Parathyroid adenoma (tissue), 2 donors: ENCODE results near the gene TUT7.
"Not testable (repeated sequence)": the region's sequence is repeated elsewhere in the genome, so short reads cannot be mapped to it uniquely, and the experiment has no call there.

ENCODE experiments used
- H2AFZ ChIP-seq: fragments of 300-600 bp; sonication (generic); one replicate; pipeline ENCODE4 v1.7.0; 2017; ENCODE audit warnings: antibody characterized with exemption, mild to moderate bottlenecking
- H3K27ac ChIP-seq: fragments of 300-600 bp; sonication (generic); one replicate; pipeline ENCODE4 v1.7.0; 2017
- H3K27me3 ChIP-seq: fragments of 300-600 bp; sonication (generic); one replicate; pipeline ENCODE4 v1.7.0; 2017; ENCODE audit warnings: low read length; ENCODE audit not compliant: control insufficient read depth, insufficient read depth
- H3K36me3 ChIP-seq: fragments of 300-600 bp; sonication (generic); one replicate; pipeline ENCODE4 v1.7.0; 2017; ENCODE audit warnings: low read length; ENCODE audit not compliant: control insufficient read depth, insufficient read depth
- H3K4me1 ChIP-seq: fragments of 300-600 bp; sonication (generic); one replicate; pipeline ENCODE4 v1.7.0; 2017; ENCODE audit warnings: control low read depth
- H3K4me2 ChIP-seq: fragments of 300-600 bp; sonication (generic); one replicate; pipeline ENCODE4 v1.7.0; 2017; ENCODE audit warnings: low read length
- H3K4me3 ChIP-seq: fragments of 300-600 bp; sonication (generic); one replicate; pipeline ENCODE4 v1.7.0; 2017; ENCODE audit warnings: low read depth, low read length
- H3K79me2 ChIP-seq: fragments of 300-600 bp; sonication (generic); one replicate; pipeline ENCODE4 v1.7.0; 2017; ENCODE audit warnings: control low read depth
- H3K9ac ChIP-seq: fragments of 300-600 bp; sonication (generic); one replicate; pipeline ENCODE4 v1.7.0; 2017; ENCODE audit warnings: mild to moderate bottlenecking
- H3K9me3 ChIP-seq: fragments of 300-600 bp; sonication (generic); one replicate; pipeline ENCODE4 v1.7.0; 2017; ENCODE audit warnings: low read length; ENCODE audit not compliant: control insufficient read depth
- CTCF ChIP-seq: fragments of 300-600 bp; sonication (generic); IDR thresholded peaks from one replicate; pipeline ENCODE4 v1.7.0; 2017; ENCODE audit warnings: antibody characterized with exemption, mild to moderate bottlenecking
- donor health status: primary hyperparathyroidism.

Gene TUT7

GRCh38 chr9:86298873-86299272 lies 55.3 kb downstream of the TUT7 start:
- H3K4me2 ChIP-seq, result peak overlapping the region; percentile 37
- H3K9me3 ChIP-seq, result no peaks in the 10 kb centered on the region
- no peak overlapping the region for H3K9ac ChIP-seq
- H2AFZ ChIP-seq, result peak overlapping the region; percentile 48
- no peaks in the 10 kb centered on the region for H3K79me2 ChIP-seq
- H3K4me1 ChIP-seq, result peaks cover 13% of the 10 kb centered on the region
- no peaks in the 10 kb centered on the region for H3K27me3 ChIP-seq
- no peak for TF ChIP-seq CTCF
- no peaks in the 10 kb centered on the region for H3K36me3 ChIP-seq
- peak overlapping the region; percentile 33 for H3K4me3 ChIP-seq
- H3K27ac ChIP-seq, result peak overlapping the region; percentile 58

GRCh38 chr9:86290341-86290740 lies 63.9 kb downstream of the TUT7 start:
- H3K27me3 ChIP-seq, H3K4me2 ChIP-seq: not testable (repeated sequence)

GRCh38 chr9:86288499-86289198 lies 65.6 kb downstream of the TUT7 start:
- H3K36me3 ChIP-seq, result no peaks in the 10 kb centered on the region
- H3K9ac ChIP-seq, result no peak overlapping the region
- H3K79me2 ChIP-seq, result no peaks in the 10 kb centered on the region
- no peak overlapping the region for H3K27ac ChIP-seq
- H2AFZ ChIP-seq, result no peak overlapping the region
- H3K4me1 ChIP-seq, result no peaks in the 10 kb centered on the region
- no peak overlapping the region for H3K4me3 ChIP-seq
- no peaks in the 10 kb centered on the region for H3K9me3 ChIP-seq
- H3K27me3 ChIP-seq, result no peaks in the 10 kb centered on the region
- TF ChIP-seq CTCF, result no peak
- no peak overlapping the region for H3K4me2 ChIP-seq

More at GRCh38 chr9:86290341-86290740, 63.9 kb downstream of the TUT7 start:
- H2AFZ ChIP-seq, H3K9me3 ChIP-seq, H3K9ac ChIP-seq, H3K79me2 ChIP-seq, H3K4me1 ChIP-seq, H3K27ac ChIP-seq, H3K36me3 ChIP-seq, H3K4me3 ChIP-seq: not testable (repeated sequence)

GRCh38 chr9:86287013-86287412 lies 67.2 kb downstream of the TUT7 start:
- H2AFZ ChIP-seq, result no peak overlapping the region
- no peak overlapping the region for H3K4me3 ChIP-seq
- H3K4me2 ChIP-seq, result no peak overlapping the region
- no peaks in the 10 kb centered on the region for H3K36me3 ChIP-seq
- H3K27me3 ChIP-seq, result no peaks in the 10 kb centered on the region
- TF ChIP-seq CTCF, result peak; percentile 13
- H3K27ac ChIP-seq, result no peak overlapping the region
- no peaks in the 10 kb centered on the region for H3K4me1 ChIP-seq
- no peaks in the 10 kb centered on the region for H3K9me3 ChIP-seq
- H3K9ac ChIP-seq, result no peak overlapping the region
- no peaks in the 10 kb centered on the region for H3K79me2 ChIP-seq

- Histone ChIP-seq H3K27ac (no peak overlapping the region), H3K36me3 (no peaks in the 10 kb centered on the region), H3K9me3 (no peaks in the 10 kb centered on the region), H3K79me2 (peaks cover 2% of the 10 kb centered on the region), H3K4me3 (no peak overlapping the region), H3K4me1 (no peaks in the 10 kb centered on the region), H3K27me3 (no peaks in the 10 kb centered on the region), H3K4me2 (no peak overlapping the region), H2AFZ (no peak overlapping the region), H3K9ac (no peak overlapping the region)
- no peak for TF ChIP-seq CTCF
Measured at GRCh38 chr9:86286278-86286677, 67.9 kb downstream of the TUT7 start.
